GM21423 (cell line): ENCODE results near the gene PFKFB2.
A peak's percentile ranks its signal among the peaks of the same experiment; 100 is the strongest.

Experiments used
- ATAC-seq: cut with Tn5 transposase; IDR thresholded peaks from one replicate; pipeline ENCODE4 v1.9.1; 2021; ENCODE audit warnings: mild to moderate bottlenecking, moderate library complexity; ENCODE audit not compliant: unreplicated experiment

The PFKFB2 gene

DNA sequence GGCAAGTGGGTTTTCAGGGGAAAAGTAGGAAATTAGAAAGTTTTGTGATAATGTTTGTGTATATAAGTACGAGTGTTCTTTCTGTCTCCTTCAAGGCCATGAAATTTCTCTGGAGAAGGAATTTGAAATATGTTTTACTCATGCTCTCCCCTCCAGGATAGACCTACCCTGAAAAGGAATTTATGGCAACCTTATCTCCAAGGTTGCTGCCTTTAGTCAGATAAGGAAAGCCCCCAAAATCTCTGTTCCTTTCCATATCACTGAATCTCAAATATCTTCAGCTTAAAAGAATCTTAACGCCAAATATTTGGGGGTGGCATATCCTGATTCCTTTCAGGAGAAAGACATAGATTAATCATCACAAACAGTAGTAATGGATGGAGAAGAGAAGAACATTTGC, 35.1 kb downstream of the PFKFB2 start:
- ATAC-seq, result no peak

DNA sequence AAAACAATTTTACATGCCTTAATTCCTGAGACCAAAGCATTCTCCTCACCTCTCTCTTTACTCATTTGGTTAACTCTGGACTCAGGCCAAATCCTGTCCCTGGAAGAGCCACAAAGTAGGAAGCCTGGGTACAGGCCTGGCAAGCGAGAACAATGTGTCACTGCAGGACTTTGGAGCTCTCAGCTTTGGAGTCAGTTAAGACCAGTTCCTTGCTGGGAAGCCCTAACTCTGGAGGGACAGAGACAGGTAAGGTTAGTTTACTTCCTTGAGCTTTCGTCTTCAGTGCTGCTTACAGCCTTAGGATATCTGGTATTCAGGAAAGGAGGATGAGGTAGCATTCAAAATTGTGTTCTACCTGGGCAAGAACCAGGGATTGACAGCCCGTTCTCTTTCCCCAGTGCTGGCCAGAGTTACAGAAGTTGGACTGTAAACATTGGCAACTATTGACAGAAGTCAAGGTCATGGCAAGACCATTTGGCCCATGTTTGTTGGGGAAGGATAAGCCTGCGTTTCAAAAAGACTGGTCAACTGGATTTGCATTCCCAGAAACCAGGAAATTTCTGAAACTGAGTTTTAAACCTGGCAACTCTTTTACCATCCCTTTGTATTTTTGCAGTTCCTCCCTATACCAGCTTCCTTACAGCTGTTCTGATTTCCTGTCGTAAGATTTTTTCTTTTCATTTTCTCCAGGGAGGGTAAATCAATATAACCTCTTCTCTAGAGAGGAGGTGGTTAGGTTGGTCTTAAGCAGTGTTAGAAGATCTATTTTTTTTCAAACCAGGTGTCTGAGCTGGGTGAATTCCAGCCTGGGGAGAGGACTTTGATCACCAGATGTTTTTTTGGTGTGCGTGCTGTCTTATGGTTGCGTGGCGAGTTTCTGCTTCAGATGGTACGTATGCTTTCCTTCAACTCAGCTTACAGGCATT, 35.9 kb downstream of the PFKFB2 start, which contains the start of gene C4BPB:
TSS of gene C4BPB (plus strand) at position 160 of the 926 bp plus-strand sequence. CDS start at position 832, 672 bp downstream.
- ATAC-seq, result no peak

GRCh38 chr1:207089627-207090355, 36.7 kb downstream of the PFKFB2 start:
- ATAC-seq, result no peak

DNA sequence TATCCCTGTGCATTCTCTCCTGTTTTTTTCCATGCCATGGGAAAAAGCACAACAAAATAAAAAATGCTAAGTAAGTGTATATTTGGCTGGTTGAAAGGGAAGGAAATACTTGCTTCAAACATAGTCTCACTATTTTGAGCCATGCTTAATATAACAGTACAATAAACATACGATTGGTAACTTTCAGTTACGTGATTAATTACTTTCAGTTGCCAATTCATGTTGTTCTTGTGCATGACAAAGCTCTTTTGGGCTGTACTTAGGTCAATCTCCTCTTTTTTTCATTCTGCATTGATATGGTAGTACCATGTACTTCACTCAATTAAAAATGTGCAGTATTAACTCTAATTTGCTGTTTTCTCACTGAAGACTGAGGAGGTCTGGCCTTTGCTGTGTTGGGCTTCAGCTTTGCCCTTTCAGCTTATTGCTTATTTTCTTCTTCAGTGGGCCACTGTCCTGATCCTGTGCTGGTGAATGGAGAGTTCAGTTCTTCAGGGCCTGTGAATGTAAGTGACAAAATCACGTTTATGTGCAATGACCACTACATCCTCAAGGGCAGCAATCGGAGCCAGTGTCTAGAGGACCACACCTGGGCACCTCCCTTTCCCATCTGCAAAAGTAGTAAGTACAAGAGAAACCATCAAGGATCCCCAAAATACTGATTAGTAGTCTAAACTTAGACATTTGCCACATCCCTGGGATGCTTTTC, 38.3 kb downstream of the PFKFB2 start:
- ATAC-seq, result no peak

GRCh38 chr1:207093944-207094343, 40.9 kb downstream of the PFKFB2 start:
- ATAC-seq, result no peak

DNA sequence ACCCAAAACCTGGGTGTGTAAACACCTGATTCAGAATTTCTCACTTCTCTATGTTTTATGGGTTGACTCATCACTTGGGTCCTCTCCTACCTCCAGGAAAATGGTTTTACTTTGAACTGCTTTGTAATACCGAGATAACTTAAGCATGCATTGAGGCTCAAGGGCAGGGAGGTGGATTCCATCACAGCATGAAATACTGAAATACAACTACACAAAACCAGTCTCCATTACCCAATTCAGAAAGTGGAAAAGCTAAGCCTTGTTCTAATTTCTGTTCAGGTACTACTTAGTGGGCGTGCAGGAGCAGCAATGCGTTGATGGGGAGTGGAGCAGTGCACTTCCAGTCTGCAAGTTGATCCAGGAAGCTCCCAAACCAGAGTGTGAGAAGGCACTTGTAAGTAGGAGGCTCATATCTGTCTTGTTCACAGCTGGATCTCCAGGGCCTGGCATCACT, 44.8 kb downstream of the PFKFB2 start:
- ATAC-seq, result peak; percentile 74

- no peak for ATAC-seq
These were observed 48.6 kb downstream of the PFKFB2 start for GRCh38 chr1:207101720-207102119.

GRCh38 chr1:207102146-207102545, 49.1 kb downstream of the PFKFB2 start:
- ATAC-seq, result no peak

- ATAC-seq, result no peak
These were observed 49.6 kb downstream of the PFKFB2 start for GRCh38 chr1:207102659-207103058.

GRCh38 chr1:207103892-207104373, 50.9 kb downstream of the PFKFB2 start, which contains the start of gene C4BPA:
Gene C4BPA (plus strand): TSS chr1:207104233. CDS start chr1:207113026, 8,793 bp downstream.
- no peak for ATAC-seq

DNA sequence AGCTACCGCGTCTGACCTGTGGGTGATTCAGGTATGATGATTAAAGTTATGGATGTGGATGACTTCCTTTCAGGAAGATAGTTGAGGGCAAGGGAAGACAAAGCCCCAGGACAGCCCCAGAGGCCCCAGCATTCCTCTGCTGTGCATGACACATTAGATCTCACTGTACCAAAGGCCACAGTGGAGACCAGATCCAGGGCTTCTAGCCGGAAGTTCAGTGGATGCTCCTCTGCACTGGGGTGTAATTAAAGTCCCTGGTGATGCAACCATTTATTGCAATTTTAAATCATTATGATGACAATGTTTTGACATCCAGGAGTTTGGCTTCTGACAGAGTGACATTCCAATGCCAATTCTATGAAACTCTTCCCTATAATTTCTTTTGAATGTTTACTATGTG, 55.9 kb downstream of the PFKFB2 start:
- no peak for ATAC-seq

GRCh38 chr1:207112616-207113296, 59.7 kb downstream of the PFKFB2 start:
- ATAC-seq, result no peak

GRCh38 chr1:207115269-207115668, 62.2 kb downstream of the PFKFB2 start:
- ATAC-seq, result no peak

DNA sequence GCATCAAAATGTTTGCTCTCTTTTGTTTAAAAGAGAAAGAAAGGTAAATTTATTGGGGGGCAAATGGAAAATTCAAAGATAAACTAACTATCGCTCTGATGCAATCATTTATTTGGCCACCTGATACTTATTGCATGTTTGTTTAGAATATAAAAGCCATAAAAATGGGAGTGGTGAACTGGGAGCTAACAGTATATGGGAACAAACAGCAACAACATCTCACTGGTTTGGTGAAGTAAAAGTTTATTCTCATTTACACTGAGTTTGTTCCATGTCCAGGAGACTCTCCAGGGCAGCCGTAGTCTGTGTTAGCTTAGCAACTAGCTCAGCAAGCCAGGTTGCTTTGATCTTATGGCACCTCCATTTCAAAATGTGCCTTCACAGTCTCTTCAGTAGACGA, 71.3 kb downstream of the PFKFB2 start:
- no peak for ATAC-seq

- ATAC-seq, result no peak
These were observed 75.4 kb downstream of the PFKFB2 start for GRCh38 chr1:207128336-207128921.

DNA sequence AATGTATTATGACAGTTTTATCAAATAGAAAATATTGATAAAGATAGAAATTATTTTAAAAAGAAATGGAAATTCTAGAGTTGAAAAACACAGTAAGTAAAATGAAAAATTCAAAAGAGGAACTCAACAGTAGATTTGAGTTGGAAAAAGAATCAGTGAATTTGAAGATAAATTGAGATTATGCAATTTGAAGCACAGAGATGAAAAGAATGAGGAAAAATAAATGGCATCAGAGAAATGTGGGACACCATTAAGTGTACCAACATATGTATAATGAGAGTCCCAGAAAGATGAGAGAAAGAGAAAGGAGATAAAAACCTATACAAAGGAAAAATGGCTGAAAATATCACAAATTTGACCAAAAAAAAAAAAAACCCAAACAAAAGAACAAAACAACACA, 76.0 kb downstream of the PFKFB2 start:
- no peak for ATAC-seq
